HG03460 (cell line): ENCODE results near the gene CDH3.
"Not testable (repeated sequence)": the region's sequence is repeated elsewhere in the genome, so short reads cannot be mapped to it uniquely, and the experiment has no call there.

Experiments
- ATAC-seq: cut with Tn5 transposase; IDR thresholded peaks from one replicate; pipeline ENCODE4 v1.9.1; 2021; ENCODE audit not compliant: unreplicated experiment

The CDH3 gene

DNA sequence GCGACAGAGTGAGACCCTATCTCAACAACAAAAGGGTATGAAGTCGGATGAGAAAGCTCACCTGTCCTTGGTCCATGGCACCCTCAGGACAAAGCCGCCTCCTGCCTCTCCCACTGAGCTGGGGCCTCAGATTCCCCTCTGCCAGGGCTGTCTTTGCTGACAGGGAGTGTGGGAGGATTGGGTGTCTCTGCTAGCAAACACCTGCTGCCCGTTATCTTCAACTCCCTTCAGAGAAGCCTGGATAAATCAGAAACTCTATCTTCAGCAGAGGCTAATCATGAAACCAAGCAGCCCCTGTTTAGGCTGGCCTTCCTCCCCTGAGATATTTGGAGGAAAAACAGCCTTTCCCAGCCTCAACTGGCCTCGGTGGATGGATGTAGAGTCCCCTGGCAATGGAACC lies 55.7 kb downstream of the CDH3 start:
- ATAC-seq = no peak

DNA sequence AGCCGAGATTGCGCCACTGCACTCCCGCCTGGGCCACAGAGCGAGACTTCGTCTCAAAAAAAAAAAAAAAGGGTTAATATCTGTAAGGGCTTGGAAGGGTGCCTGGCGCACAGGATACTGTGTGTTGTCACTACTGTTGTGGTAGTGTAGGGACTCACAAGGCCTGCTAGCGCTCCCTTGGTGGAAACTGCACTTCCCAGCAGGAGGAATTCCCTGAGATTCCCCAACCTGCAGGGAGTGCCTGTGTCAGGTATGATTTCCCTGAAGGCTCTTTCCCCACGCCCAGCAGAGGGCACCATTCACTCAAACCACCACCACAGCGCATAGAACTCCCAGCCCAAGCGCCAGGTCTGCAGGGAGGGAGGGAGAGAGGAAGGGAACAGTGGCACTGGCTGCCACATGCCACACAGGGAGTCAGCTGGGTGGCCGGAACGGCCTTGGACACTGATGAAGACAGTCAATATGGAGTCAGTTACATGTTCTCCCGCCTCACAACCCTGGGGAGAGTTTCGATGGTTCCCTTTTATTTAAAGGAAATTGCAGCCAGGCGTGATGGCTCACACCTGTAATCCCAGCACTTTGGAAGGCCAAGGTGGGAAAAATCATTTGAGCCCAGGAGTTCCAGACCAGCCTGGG lies 59.2 kb downstream of the CDH3 start:
- no peak for ATAC-seq

DNA sequence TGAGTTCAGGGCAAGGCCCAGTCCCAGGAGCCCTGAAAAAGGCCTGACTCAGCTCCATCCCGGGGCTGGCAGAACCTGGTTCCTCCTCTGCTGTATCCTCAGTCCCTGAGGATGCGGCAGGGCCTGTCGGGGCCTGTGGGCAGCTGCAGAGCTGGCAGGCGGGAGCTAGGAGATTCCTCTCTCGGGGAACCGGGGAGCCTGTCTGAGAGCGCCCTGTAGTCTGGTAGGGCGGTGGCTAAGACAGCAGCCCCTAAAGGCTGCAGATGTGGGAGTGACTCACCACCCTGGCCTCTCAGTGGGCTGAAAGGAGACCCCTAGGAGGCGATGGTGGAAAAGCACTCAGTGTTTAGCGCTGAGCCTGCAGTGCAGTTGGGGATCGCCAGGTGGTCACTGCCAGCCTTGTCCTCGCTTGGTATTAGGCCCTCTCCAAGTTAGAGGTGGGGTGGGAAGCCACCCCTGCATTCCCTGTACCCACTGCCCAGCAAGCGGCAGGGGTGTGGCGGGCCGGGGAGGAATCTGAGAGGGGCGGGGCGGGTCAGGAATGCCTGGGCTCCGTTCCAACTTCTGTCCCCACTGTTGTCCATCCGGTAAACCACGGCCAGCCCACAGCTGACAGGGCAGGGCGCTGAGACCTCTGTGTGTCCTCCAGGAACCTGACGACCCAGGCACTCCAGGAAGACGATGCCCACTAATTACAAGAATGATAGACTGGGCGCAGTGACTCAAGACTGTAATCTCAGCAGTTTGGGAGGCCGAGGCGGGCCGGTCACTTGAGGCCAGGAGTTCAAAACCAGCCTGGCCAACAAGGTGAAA lies 62.4 kb downstream of the CDH3 start:
- no peak for ATAC-seq

DNA sequence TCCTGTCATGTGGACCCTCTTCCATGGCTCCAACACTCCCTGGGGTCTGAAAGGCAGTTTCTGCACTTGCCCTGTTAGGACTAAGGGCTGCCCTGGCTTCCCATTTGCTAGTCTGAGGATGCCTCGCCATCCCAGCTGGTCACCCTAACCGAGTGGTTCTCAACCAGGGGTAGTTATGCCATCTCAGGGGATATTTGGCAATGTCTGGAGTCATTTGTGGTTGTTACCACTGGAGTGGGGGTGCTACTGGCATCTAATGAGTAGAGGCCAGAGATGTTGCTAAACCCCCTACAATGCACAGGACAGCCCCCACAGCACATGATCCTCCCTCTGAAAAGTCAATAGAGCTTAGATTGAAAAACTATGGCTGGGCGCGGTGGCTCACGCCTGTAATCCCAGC lies 65.1 kb downstream of the CDH3 start:
- no peak for ATAC-seq

DNA sequence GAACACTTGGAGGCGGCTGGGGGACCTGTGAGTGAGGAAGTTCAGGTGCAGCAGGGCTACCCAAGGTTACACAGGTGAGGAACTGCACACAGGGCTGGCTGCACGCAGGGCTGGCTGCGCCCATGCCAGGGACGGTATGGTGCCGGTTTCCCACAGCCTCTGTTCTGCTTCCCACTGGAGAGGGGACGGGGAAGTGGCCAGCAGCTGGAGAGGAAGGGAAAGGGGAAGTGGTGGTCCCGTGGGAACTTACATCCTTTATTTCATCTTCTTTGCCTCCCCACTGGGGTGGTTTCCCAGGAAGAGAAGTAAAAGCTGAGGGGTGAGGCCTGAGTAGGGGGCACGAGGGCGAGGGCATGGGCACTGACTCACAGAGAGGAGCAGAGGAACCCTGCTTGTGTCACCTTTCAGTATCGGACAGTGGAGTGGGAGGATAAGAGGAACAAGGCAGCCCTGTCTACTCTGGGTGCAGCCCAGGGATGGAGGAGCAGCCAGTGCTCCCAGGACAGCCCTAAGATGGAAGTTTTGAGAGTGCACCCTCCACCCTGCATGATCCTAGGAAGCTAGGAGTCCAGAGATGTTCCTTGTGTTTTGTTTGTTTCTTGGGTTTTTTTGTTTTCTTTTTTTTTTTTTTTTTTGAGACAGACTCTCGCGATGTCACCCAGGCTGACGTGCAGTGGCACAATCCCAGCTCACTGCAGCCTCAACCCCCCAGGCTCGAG lies 66.5 kb downstream of the CDH3 start:
- no peak for ATAC-seq

- no peak for ATAC-seq
These were observed 68.3 kb downstream of the CDH3 start for GRCh38 chr16:68713361-68713760.

DNA sequence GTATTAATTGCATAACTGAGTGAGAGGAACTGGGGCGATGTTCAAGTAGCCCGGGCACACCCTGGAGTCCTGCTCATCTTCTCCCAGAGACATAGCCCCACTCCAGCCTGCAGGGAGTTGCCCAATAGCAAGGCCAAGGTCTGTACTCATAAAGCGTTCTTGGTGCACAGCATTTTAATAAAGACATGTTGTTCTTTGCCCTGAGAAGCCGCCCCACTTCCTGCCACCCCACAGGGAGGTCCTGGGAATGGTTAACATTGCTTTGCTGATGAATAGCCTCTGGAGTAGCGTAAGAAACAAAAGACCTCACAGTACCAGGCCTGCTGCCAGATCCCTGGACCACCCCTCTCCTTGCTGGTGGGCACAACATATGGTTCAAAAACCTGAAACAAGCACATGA lies 70.4 kb downstream of the CDH3 start:
- no peak for ATAC-seq

DNA sequence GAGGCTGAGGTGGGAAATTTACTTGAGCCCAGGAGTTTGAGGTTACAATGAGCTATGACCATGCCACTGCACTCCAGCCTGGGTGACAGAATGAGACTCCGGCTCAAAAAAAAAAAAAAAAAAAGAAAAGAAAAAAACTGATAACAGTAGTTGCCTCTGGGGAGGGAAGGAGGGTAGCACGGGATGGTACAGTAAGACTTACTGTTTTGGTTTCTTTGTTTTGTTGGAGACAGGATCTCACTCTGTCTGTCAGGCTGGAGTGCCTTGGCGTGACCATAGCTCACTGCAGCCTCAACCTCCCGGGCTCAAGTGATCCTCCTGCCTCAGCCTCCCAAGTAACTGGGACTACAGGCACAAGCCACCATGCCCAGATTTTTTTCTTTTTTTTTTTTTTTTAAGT lies 71.4 kb downstream of the CDH3 start:
- ATAC-seq = not testable (repeated sequence)

DNA sequence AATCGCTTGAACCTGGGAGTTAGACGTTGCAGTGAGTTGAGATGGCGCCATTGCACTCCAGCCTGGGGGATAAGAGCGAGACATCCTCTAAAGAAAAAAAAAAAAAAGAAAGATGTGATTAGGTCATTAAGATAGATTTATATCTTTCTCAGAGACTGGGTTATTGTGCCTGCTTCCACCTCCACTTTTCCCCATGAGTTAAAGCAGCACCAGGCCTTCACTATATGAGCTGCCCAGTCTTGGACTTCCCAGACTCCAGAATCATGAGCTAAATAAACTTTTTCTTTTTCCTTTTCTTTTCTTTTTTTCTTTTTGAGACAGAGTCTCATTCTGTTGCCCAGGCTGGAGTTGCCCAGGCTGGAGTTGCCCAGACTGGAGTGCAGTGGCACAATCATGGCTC lies 72.6 kb downstream of the CDH3 start:
- no peak for ATAC-seq

DNA sequence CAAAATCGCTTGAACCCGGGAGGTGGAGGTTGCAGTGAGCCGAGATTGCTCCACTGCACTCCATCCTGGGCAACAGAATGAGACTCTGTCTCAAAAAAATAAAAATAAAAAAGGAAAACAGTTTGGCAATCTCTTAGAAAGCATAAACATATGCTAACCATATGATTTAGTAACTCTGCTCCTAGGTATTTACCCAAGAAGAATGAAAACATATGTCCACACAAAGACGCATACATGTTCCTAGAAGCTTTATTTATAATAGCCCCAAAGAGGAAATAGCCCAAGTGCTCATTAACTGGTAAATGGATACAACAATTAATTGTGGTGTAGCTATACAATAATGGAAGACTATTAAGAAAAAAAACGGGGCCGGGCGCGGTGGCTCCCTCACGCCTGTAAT lies 73.5 kb downstream of the CDH3 start:
- ATAC-seq = no peak

DNA sequence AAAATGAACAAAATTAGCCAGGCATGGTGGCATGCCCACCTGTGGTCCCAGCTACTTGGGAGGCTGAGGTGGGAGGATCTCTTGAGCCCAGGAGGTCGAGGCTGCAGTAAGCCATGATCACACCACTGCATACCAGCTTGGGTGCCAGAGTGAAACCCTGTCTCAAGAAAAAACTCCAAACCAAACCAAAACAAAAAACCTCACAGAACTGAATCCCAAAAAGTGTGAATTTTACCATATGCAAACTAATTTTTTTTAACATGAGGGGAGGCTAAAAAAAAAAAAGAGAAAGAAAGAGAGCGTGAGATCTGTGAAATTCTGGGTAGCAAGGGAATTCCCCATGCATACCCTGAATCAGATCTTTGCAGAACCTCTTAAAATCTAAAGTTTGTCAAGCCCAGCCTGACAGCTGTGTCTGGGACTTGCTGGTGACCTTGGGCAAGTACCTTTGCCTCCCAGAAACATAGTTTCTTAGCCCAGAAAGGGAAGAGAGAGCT lies 74.9 kb downstream of the CDH3 start:
- ATAC-seq = peak; percentile 76

DNA sequence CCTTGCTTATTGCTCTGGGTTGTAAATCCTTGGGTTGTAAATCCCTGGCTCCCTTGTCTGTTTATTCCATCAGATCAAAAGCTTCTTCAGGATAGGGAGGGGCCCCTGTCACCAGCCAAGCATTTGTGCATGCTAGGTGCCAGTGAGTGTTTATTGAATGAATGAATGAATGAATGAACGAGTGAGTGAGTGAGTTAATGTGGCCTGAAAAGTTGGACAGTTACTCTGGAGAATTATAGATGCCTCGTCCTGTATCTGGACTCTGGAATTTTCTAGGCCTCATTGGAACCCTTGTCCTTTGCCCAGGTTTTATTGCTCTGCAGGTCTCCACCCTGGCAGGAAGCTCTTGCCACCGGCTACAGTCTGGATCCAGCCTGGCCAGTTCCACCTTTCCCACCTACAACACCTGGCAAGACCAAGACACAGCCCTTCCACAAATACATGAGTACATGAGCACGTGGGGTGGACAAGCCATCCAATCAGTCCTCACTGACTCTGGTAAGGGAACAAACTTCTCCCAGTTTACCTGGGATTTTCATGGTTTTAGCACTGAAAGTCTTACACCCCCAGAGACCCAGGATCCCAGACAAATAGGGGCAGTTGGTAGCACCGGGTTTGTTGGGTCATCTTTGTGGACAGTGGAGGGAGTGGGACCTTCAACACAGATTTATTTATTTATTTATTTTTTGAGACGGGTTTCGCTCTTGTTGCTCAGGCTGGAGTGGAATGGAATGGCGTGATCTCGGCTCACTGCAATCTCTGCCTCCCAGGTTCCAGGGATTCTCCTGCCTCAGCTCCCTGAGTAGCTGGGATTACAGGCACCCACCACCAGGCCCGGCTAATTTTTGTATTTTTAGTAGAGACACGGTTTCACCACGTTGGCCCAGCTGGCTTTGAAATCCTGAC lies 77.3 kb downstream of the CDH3 start:
- ATAC-seq = no peak

GRCh38 chr16:68724797-68725196 lies 79.7 kb downstream of the CDH3 start:
- ATAC-seq = no peak

DNA sequence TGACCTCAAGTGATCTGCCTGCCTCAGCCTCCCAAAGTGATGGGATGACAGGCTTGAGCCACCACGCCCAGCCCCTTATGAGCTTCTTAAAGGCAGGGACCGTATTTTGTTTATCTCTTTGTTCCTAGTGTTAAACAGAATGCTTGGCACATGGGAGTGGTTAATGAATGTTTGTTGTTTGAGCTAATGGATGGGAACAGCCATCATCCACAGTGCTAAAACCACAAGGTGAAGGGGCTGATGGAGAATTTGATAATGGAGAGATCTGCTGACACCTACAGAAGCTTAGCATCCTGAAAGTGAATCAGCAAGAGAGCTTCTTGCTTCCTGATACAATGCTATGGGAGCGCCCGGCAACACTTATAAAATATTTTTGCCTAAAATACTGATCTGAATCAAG lies 83.4 kb downstream of the CDH3 start:
- ATAC-seq = no peak

GRCh38 chr16:68731637-68732036 lies 86.5 kb downstream of the CDH3 start:
- ATAC-seq = no peak

DNA sequence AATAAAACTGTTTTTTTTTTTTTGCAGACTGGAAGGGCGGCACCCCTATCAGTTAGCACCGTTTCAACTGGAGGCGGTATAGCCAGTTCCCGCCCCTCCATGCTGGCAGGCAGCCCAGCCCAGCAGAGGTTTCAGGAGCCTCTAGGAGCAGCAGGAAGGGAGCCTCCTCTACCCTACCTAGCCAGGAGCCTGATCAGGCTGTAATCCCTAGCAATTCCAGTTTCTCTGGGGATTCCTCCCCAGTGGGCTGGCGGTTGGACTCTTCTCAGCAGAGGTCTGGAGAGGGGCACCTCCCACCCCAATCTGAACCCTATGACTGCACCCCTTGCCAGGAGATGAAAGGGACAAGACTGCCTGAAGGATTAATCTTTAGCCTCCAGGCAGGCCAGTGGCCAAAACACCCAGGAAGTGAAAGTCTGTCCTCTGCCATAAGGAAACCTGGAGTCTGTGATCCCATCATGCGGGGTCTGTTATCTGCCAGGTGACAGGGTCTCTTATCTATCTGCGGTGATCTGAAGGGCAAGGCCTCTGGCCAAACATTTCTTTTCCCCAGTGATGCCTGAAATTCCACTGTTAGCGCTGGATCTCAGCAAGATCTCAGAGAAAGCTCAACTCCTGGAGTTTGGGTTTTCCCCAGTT lies 87.1 kb downstream of the CDH3 start:
- no peak for ATAC-seq

- ATAC-seq = no peak
These were observed 87.8 kb downstream of the CDH3 start for GRCh38 chr16:68732741-68733399.

DNA sequence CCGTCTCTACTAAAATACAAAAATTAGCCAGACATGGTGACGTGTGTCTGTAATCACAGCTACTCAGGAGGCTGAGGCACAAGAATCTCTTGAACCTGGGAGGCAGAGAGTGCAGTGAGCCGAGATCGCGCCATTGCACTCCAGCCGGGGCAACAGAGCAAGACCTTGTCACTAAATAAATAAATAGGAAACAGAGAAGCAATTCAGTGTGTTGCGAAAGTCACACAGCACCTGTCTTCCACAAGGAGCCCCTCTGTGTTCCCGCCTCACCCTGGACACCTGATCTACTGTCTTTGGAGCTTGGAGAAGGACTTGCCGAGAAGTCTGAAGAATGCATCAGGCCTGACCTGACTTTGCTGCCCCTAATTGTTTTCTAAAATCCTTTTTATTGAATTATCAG lies 88.5 kb downstream of the CDH3 start:
- ATAC-seq = no peak

DNA sequence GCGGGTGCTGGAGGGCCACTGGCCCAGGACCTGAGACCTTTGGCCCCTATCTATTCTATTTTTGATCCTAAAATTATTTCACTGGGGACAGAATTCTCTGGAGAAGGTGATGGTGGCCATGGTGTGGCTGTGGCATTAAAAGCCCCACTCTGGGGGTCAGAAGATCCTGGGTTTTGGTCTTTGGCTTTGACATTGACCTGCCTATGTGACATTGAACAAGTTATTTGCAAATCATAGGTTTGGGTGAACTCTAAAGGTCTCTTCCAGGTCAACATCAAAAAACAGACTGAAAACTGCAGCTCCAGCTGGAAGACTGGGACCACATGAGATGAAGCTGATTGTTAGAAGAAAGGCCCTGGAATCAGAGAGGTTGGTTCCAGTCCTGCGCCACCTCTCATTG lies 89.7 kb downstream of the CDH3 start:
- no peak for ATAC-seq

- ATAC-seq = no peak
These were observed 91.5 kb downstream of the CDH3 start for GRCh38 chr16:68736561-68736960.
